Measurements from ENCODE around the gene OVOL2. TPM values are rescaled to one million over a fixed set of nuclear protein-coding genes. Genes with fewer than 3 reads are reported as not detected.

Gene OVOL2
- total RNA-seq, 4 donors from 2014 or later, result 28.4 to 87.6 (median 48.3) TPM

DNA sequence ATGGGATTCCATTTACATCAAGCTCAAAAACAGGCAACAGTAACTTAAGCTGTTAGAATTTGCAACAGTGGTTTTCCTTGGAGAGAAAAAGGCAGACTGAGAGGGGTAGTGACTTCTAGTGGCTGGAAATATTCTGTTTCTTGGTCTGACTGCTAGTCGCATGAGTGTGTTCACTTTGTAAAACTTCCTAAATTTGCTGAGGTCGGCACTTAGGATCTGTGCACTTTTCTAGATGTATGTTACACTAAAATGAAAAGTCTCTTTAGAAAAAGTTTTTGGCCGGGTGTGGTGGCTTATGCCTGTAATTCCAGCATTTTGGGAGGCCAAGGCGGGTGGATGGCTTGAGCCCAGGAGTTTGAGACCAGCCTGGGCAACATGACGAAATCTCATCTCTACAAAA lies 18.7 kb downstream of the OVOL2 start:
- in situ Hi-C loops (cut with MboI; ENCODE audit: low pct_ligation_motif_present in 1 of 4, low pct_unique_long_range_greater_than_20kb in 1 of 4, low sequenced_read_pairs in 3 of 4), result no loop called here
- Histone ChIP-seq H3K4me1 (peaks cover 0 to 11% (median 2%) of the 10 kb centered on the region in 4 donors), H3K9me3 (no peaks in the 10 kb centered on the region), H3K4me3 (no peak overlapping the region), H3K27ac (no peak overlapping the region), H3K27me3 (no peaks in the 10 kb centered on the region), H3K36me3 (no peaks in the 10 kb centered on the region)
- DNase-seq, result no peak
- intact Hi-C loops (cut with DNase I; ENCODE audit: low total_unique reads), result no loop called here
- WGBS, 2 donors (ENCODE audit: low coverage in 1 of 2), result 82 to 87% methylated on average over 3 to 5 of the region's 5 CpGs
- TF ChIP-seq POLR2AphosphoS5 (IDR thresholded peaks at IDR 0.05) (no peak), EP300 (IDR thresholded peaks at IDR 0.05; ENCODE audit: low read depth) (no peak), POLR2A (IDR thresholded peaks at IDR 0.05) (no peak)
- TF ChIP-seq, protein P1, sequence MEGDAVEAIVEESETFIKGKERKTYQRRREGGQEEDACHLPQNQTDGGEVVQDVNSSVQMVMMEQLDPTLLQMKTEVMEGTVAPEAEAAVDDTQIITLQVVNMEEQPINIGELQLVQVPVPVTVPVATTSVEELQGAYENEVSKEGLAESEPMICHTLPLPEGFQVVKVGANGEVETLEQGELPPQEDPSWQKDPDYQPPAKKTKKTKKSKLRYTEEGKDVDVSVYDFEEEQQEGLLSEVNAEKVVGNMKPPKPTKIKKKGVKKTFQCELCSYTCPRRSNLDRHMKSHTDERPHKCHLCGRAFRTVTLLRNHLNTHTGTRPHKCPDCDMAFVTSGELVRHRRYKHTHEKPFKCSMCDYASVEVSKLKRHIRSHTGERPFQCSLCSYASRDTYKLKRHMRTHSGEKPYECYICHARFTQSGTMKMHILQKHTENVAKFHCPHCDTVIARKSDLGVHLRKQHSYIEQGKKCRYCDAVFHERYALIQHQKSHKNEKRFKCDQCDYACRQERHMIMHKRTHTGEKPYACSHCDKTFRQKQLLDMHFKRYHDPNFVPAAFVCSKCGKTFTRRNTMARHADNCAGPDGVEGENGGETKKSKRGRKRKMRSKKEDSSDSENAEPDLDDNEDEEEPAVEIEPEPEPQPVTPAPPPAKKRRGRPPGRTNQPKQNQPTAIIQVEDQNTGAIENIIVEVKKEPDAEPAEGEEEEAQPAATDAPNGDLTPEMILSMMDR (IDR thresholded peaks at IDR 0.05), result no peak

- in situ Hi-C loops (cut with MboI; ENCODE audit: low pct_ligation_motif_present in 1 of 4, low pct_unique_long_range_greater_than_20kb in 1 of 4, low sequenced_read_pairs in 3 of 4) (no loop called here), intact Hi-C loops (cut with DNase I; ENCODE audit: low total_unique reads) (no loop called here)
- H3K27ac ChIP-seq, result peak overlapping the region; percentile 83 to 87 (median 85)
- H3K27me3 ChIP-seq, result no peaks in the 10 kb centered on the region
- 55% methylated on average over 5 of the region's 5 CpGs; no CpG with 5 or more reads in 1 of the 2 donors for WGBS, 2 donors (ENCODE audit: low coverage in 1 of 2)
- peaks cover 0 to 39% (median 28%) of the 10 kb centered on the region in 4 donors for H3K4me1 ChIP-seq
- H3K9me3 ChIP-seq, result no peaks in the 10 kb centered on the region
- H3K4me3 ChIP-seq, result no peak overlapping the region
- DNase-seq, result no peak
- H3K36me3 ChIP-seq, result no peaks in the 10 kb centered on the region
- TF ChIP-seq EP300 (IDR thresholded peaks at IDR 0.05; ENCODE audit: low read depth), result no peak
- TF ChIP-seq POLR2A (IDR thresholded peaks at IDR 0.05), result no peak
- TF ChIP-seq POLR2AphosphoS5 (IDR thresholded peaks at IDR 0.05), result no peak
- TF ChIP-seq, protein P1 (IDR thresholded peaks at IDR 0.05), result no peak
These were observed 23.7 kb downstream of the OVOL2 start for GRCh38 chr20:18034039-18034438.

- Histone ChIP-seq H3K27me3 (no peaks in the 10 kb centered on the region), H3K4me3 (no peak overlapping the region), H3K9me3 (no peaks in the 10 kb centered on the region), H3K4me1 (peaks cover 0 to 39% (median 28%) of the 10 kb centered on the region in 4 donors), H3K27ac (peak overlapping the region; percentile 83 to 87 (median 85)), H3K36me3 (no peaks in the 10 kb centered on the region)
- WGBS, 2 donors (ENCODE audit: low coverage in 1 of 2), result 34 to 42% methylated on average over 12 to 17 of the region's 17 CpGs
- DNase-seq, result peak; percentile 82
- in situ Hi-C loops (cut with MboI; ENCODE audit: low pct_ligation_motif_present in 1 of 4, low pct_unique_long_range_greater_than_20kb in 1 of 4, low sequenced_read_pairs in 3 of 4), result no loop called here
- intact Hi-C loops (cut with DNase I; ENCODE audit: low total_unique reads), result no loop called here
- TF ChIP-seq EP300 (IDR thresholded peaks at IDR 0.05; ENCODE audit: low read depth), result no peak
- peak; percentile 40 for TF ChIP-seq POLR2A (IDR thresholded peaks at IDR 0.05)
- TF ChIP-seq, protein P1 (IDR thresholded peaks at IDR 0.05), result peak in 2 of 5 experiments; percentile 19 to 37
- TF ChIP-seq POLR2AphosphoS5 (IDR thresholded peaks at IDR 0.05), result peak in 2 of 3 donors; percentile 59 to 64
These were observed 24.5 kb downstream of the OVOL2 start for GRCh38 chr20:18032977-18033892.

- TF ChIP-seq POLR2A (IDR thresholded peaks at IDR 0.05) (peak; percentile 62), POLR2AphosphoS5 (IDR thresholded peaks at IDR 0.05) (peak in 2 of 3 donors; percentile 32 to 85), EP300 (IDR thresholded peaks at IDR 0.05; ENCODE audit: low read depth) (no peak)
- TF ChIP-seq, protein P1 (IDR thresholded peaks at IDR 0.05), result no peak
- H3K27me3 ChIP-seq, result no peaks in the 10 kb centered on the region
- H3K27ac ChIP-seq, result peak overlapping the region; percentile 83 to 87 (median 85)
- in situ Hi-C loops (cut with MboI; ENCODE audit: low pct_ligation_motif_present in 1 of 4, low pct_unique_long_range_greater_than_20kb in 1 of 4, low sequenced_read_pairs in 3 of 4), result no loop called here
- 43 to 46% methylated on average over 6 to 7 of the region's 7 CpGs for WGBS, 2 donors (ENCODE audit: low coverage in 1 of 2)
- peaks cover 0 to 39% (median 28%) of the 10 kb centered on the region in 4 donors for H3K4me1 ChIP-seq
- peak; percentile 54 for DNase-seq
- intact Hi-C loops (cut with DNase I; ENCODE audit: low total_unique reads), result no loop called here
- H3K4me3 ChIP-seq, result no peak overlapping the region
- H3K9me3 ChIP-seq, result no peaks in the 10 kb centered on the region
- H3K36me3 ChIP-seq, result no peaks in the 10 kb centered on the region
These were observed 25.7 kb downstream of the OVOL2 start for GRCh38 chr20:18031888-18032509.

Data from transverse colon (tissue), 4 donors.